HepG2 (cell line): ENCODE measurements around the gene ALDH3A2. TPM values are rescaled to one million over a fixed set of nuclear protein-coding genes. Genes with fewer than 3 reads are reported as not detected.

Experiments used
- BRCA1 ChIP-seq: sonication (generic); formaldehyde crosslinking; IDR thresholded peaks from 2 replicates; pipeline ENCODE4 v1.4.0; 2020; ENCODE audit warnings: missing genetic modification reagents
- CBX1 ChIP-seq: IDR thresholded peaks from one replicate; pipeline ENCODE4 v1.6.1; 2016; ENCODE audit warnings: antibody characterized with exemption, low read depth
- EED ChIP-seq: sonication (generic); formaldehyde crosslinking; IDR thresholded peaks from 2 replicates; pipeline ENCODE4 v1.5.0; 2020; ENCODE audit warnings: mild to moderate bottlenecking, missing genetic modification reagents
- FIP1L1 ChIP-seq: fragments of 200-400 bp; formaldehyde crosslinking; IDR thresholded peaks from 2 replicates; pipeline ENCODE4 v1.6.1; 2018; ENCODE audit warnings: low read depth, mild to moderate bottlenecking, low read length, moderate library complexity, borderline replicate concordance; ENCODE audit not compliant: insufficient read depth
- GMEB1 ChIP-seq: sonication (generic); formaldehyde crosslinking; IDR thresholded peaks from 2 replicates; pipeline ENCODE4 v1.5.1; 2020; ENCODE audit warnings: missing genetic modification reagents, mild to moderate bottlenecking, borderline replicate concordance
- HNRNPUL1 ChIP-seq: fragments of 200-400 bp; formaldehyde crosslinking; IDR thresholded peaks from 2 replicates; pipeline ENCODE4 v1.6.1; 2017; ENCODE audit warnings: low read depth, mild to moderate bottlenecking, low read length, moderate library complexity
- MBD4 ChIP-seq: IDR thresholded peaks from 2 replicates; pipeline ENCODE4 v1.6.1; 2012; ENCODE audit warnings: low read length, inconsistent platforms, borderline replicate concordance
- MXD1 ChIP-seq: sonication (generic); formaldehyde crosslinking; IDR thresholded peaks from 2 replicates; pipeline ENCODE4 v1.4.0; 2020; ENCODE audit warnings: mild to moderate bottlenecking, missing genetic modification reagents
- SIN3B ChIP-seq: fragments of 150-350 bp; IDR thresholded peaks from 2 replicates; pipeline ENCODE4 v1.6.1; 2014; ENCODE audit warnings: low read length
- SKI ChIP-seq: fragments of 450-650 bp; IDR thresholded peaks from one replicate; pipeline ENCODE4 v1.6.1; 2018; ENCODE audit warnings: mild to moderate bottlenecking; ENCODE audit not compliant: partially characterized antibody
- SNAPC4 ChIP-seq: sonication (generic); formaldehyde crosslinking; IDR thresholded peaks from 2 replicates; pipeline ENCODE4 v1.4.0; 2020; ENCODE audit warnings: mild to moderate bottlenecking, missing genetic modification reagents
- ZNF337 ChIP-seq: sonication (generic); formaldehyde crosslinking; IDR thresholded peaks from 2 replicates; pipeline ENCODE4 v1.5.1; 2020; ENCODE audit warnings: missing genetic modification reagents, low read depth, mild to moderate bottlenecking, borderline replicate concordance
- ZNF343 ChIP-seq: sonication (generic); formaldehyde crosslinking; IDR thresholded peaks from 2 replicates; pipeline ENCODE4 v1.4.0; 2020; ENCODE audit warnings: mild to moderate bottlenecking, missing genetic modification reagents
- ZNF501 ChIP-seq: sonication (generic); formaldehyde crosslinking; IDR thresholded peaks from 2 replicates; pipeline ENCODE4 v1.5.1; 2020; ENCODE audit warnings: mild to moderate bottlenecking, moderate library complexity, missing genetic modification reagents
- ZSCAN9 ChIP-seq: IDR thresholded peaks from 2 replicates; pipeline ENCODE4 v1.6.1; 2016; ENCODE audit warnings: borderline replicate concordance
- polyA plus RNA-seq, 8 experiments: library from polyadenylated mRNA; depleted of rRNA in 3 of 8; stranded (reverse) in 7 of 8; unstranded in 1 of 8; fragments of >200 nt; fragmentation: Illumina TruSeq in 4 of 8; extraction: Trizol in 4 of 8; gene quantifications; 2 replicates each; pipeline versions ENCODE4 v1.2.1 to v1.2.3, GENCODE V29; 2011 to 2016; ENCODE audit warnings: low read depth in 4 of 8, missing spikeins in 1 of 8, mixed read lengths in 1 of 8; ENCODE audit not compliant: insufficient read depth in 1 of 8
- total RNA-seq, 5 experiments: library from RNA; depleted of rRNA; stranded (reverse); fragments of >200 nt; fragmentation: Illumina TruSeq; extraction: Trizol; gene quantifications; 2 replicates each; pipeline ENCODE4 v1.2.3, GENCODE V29; 2016; ENCODE audit warnings: low read depth in 1 of 5
- TF ChIP-seq, protein P1 (sequence below): sonication (generic); formaldehyde crosslinking; IDR thresholded peaks from 2 replicates; pipeline ENCODE4 v1.4.0; 2020; ENCODE audit warnings: missing genetic modification reagents, low read depth, mild to moderate bottlenecking, borderline replicate concordance
- TF ChIP-seq, protein P2 (sequence below): sonication (generic); IDR thresholded peaks from 2 replicates; pipeline ENCODE4 v1.6.1; 2016; ENCODE audit warnings: low read depth, borderline replicate concordance
- TF ChIP-seq, protein P3 (sequence below): sonication (generic); formaldehyde crosslinking; IDR thresholded peaks from 2 replicates; pipeline ENCODE4 v1.5.0; 2020; ENCODE audit warnings: missing genetic modification reagents, mild to moderate bottlenecking, borderline replicate concordance

The ALDH3A2 gene
- total and polyA plus RNA-seq, 2 of the 13 experiments (the other 11 are each of a cell fraction or from before 2014, with no cell fraction given) = 80.8 to 180 TPM

DNA sequence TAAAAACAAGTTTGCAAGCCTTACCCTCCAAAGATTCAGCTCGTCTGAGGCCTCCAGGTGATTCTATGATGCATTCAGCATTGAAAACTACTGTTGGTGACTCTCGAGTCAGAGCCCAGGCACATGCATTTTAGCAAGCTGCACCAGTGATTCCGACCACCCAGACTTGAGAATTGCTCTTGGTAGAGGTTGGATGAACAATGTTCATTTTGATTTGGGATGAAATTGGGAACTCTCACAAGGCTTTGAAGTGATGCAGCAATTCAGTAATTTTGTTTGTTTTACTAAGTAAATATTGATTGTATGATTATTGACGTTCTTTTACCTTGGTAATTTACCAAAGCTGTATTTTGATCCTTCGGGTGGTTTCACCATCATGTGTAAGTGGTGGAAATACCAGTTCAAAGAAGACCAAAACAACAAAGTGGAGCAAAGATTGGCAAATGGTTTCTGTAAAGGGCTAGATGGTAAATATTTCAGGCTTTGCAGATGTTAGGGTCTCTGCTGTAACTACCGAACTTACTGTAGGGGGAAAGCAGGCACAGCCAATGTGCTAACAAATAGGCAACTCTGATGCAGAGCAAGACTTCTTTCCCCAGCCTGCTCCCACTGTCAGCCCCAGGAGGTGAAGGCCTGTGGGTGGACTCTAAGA lies 11.8 kb downstream of the ALDH3A2 start (continued):
- TF ChIP-seq SNAPC4 (CRISPR knock-in tag) (no peak), ZSCAN9 (CRISPR knock-in tag) (no peak), GMEB1 (CRISPR knock-in tag) (no peak), CBX1 (no peak), ZNF343 (CRISPR knock-in tag) (no peak), FIP1L1 (no peak), ZNF501 (no peak), MBD4 (peak; percentile 47; the same call in 1 of the 2 replicates), BRCA1 (no peak), SIN3B (no peak), HNRNPUL1 (no peak), MXD1 (CRISPR knock-in tag) (no peak), SKI (peak; percentile 70), EED (CRISPR knock-in tag) (no peak), ZNF337 (CRISPR knock-in tag) (0 out of 2 replicates have a peak, but pooled peaks have one; percentile 31)
- TF ChIP-seq, protein P1, sequence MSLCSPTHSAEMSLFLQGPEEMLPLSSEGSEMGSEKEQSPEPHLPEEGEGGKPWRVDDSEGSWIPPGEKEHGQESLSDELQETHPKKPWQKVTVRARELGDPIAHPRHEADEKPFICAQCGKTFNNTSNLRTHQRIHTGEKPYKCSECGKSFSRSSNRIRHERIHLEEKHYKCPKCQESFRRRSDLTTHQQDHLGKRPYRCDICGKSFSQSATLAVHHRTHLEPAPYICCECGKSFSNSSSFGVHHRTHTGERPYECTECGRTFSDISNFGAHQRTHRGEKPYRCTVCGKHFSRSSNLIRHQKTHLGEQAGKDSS (CRISPR knock-in tag) = no peak
- TF ChIP-seq, protein P2, sequence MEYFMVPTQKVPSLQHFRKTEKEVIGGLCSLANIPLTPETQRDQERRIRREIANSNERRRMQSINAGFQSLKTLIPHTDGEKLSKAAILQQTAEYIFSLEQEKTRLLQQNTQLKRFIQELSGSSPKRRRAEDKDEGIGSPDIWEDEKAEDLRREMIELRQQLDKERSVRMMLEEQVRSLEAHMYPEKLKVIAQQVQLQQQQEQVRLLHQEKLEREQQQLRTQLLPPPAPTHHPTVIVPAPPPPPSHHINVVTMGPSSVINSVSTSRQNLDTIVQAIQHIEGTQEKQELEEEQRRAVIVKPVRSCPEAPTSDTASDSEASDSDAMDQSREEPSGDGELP = peak; percentile 70; the same call in 1 of the 2 replicates
- TF ChIP-seq, protein P3, sequence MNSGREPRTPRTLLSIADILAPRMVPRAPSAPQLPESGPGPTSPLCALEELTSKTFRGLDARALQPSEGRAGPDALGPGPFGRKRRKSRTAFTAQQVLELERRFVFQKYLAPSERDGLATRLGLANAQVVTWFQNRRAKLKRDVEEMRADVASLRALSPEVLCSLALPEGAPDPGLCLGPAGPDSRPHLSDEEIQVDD (CRISPR knock-in tag) = no peak
